ENCODE results near the gene GNG10. TPM values are rescaled to one million over a fixed set of nuclear protein-coding genes. Genes with fewer than 3 reads are reported as not detected.

Gene GNG10
- total RNA-seq, 1 experiment from 2014 or later: 31.0 TPM

DNA sequence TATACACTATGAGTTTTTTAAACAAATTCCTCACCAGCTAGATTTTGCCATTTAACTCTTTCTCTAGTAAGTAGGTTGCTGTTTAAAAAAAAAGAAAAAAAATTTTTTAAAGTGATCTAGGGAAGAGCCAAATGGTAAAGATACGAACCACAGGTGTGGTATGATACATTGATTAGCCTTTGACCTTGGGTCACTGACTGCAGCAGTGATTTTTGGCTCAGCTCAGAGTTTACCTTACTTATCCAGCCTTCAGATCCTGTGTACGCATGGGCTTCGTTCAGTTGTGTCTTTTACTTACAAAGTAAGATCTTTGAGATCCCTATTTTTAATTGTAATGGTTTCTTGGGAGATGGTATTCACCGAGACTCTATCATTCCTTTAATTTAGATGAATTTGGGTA lies 12.4 kb upstream of the GNG10 start:
- Histone ChIP-seq H2BK5ac (ENCODE audit: insufficient read length, low read length) (no peak overlapping the region), H3K79me2 (ENCODE audit: insufficient read depth, low read length) (no peaks in the 10 kb centered on the region), H4K5ac (ENCODE audit: insufficient read length, low read depth, low read length) (no peak overlapping the region), H2BK20ac (ENCODE audit: low read depth, low read length, poor library complexity, severe bottlenecking) (no peak overlapping the region), H3K27ac (ENCODE audit: insufficient read length, low read depth, low read length) (no peak overlapping the region), H3K18ac (ENCODE audit: insufficient read length, low read depth, low read length) (no peak overlapping the region), H3K79me1 (ENCODE audit: insufficient read depth, low read depth, low read length, poor library complexity, severe bottlenecking) (no peaks in the 10 kb centered on the region), H2BK15ac (ENCODE audit: low read depth, low read length) (no peak overlapping the region), H3K4ac (ENCODE audit: low read depth, low read length) (no peak overlapping the region), H3K14ac (ENCODE audit: insufficient read depth, low read length) (no peak overlapping the region), H2BK120ac (ENCODE audit: low read depth, low read length, poor library complexity, severe bottlenecking) (no peak overlapping the region), H3K4me2 (ENCODE audit: insufficient read depth, insufficient read length, low read length) (no peak overlapping the region), H3K23me2 (ENCODE audit: insufficient read length, low read depth, low read length, poor library complexity, severe bottlenecking) (no peaks in the 10 kb centered on the region), H2AFZ (ENCODE audit: low read length) (no peak overlapping the region), H3K27me3 (ENCODE audit: insufficient read depth, low read length) (no peaks in the 10 kb centered on the region), H3K23ac (ENCODE audit: insufficient read length, low read depth, low read length) (no peak overlapping the region), H3K56ac (ENCODE audit: insufficient read length, low read depth, low read length) (no peak overlapping the region), H4K91ac (ENCODE audit: insufficient read length, low read depth, low read length) (no peak overlapping the region), H4K20me1 (ENCODE audit: control insufficient read depth, insufficient read depth, insufficient read length) (no peaks in the 10 kb centered on the region), H3K4me1 (ENCODE audit: insufficient read depth, low read length) (no peaks in the 10 kb centered on the region), H2AK5ac (ENCODE audit: insufficient read length, low read length) (no peak overlapping the region), H4K8ac (replicated peaks; ENCODE audit: insufficient read length, low read depth, low read length) (no peak overlapping the region), H3K9me3 (ENCODE audit: control insufficient read depth, low read depth, low read length) (no peaks in the 10 kb centered on the region), H3T11ph (ENCODE audit: low read length) (no peak overlapping the region), H2BK12ac (ENCODE audit: insufficient read length, low read depth, low read length) (no peak overlapping the region), H3K9ac (ENCODE audit: extremely low read depth, insufficient read length, low read length) (no peak overlapping the region)
- no CpG with 5 or more reads among the region's 4 CpGs for WGBS (ENCODE audit: extremely low coverage, insufficient read length, low lambda C conversion rate)
- no peaks in the 10 kb centered on the region for H3K4me1 Mint-ChIP-seq
- no peak overlapping the region for H3K4me3 Mint-ChIP-seq
- H3K27ac Mint-ChIP-seq: no peak overlapping the region
- TF ChIP-seq, protein P1, sequence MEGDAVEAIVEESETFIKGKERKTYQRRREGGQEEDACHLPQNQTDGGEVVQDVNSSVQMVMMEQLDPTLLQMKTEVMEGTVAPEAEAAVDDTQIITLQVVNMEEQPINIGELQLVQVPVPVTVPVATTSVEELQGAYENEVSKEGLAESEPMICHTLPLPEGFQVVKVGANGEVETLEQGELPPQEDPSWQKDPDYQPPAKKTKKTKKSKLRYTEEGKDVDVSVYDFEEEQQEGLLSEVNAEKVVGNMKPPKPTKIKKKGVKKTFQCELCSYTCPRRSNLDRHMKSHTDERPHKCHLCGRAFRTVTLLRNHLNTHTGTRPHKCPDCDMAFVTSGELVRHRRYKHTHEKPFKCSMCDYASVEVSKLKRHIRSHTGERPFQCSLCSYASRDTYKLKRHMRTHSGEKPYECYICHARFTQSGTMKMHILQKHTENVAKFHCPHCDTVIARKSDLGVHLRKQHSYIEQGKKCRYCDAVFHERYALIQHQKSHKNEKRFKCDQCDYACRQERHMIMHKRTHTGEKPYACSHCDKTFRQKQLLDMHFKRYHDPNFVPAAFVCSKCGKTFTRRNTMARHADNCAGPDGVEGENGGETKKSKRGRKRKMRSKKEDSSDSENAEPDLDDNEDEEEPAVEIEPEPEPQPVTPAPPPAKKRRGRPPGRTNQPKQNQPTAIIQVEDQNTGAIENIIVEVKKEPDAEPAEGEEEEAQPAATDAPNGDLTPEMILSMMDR (conservative IDR thresholded peaks at IDR 0.05): no peak
- H3K36me3 Mint-ChIP-seq (ENCODE audit: insufficient read depth in 1 of 3, low read depth in 3 of 3): peaks cover 16 to 46% (median 43%) of the 10 kb centered on the region in 3 experiments; a peak in 6 of 7 replicates
- H3K27me3 Mint-ChIP-seq (ENCODE audit: low read depth): no peaks in the 10 kb centered on the region
- no peak for DNase-seq
- H3K9me3 Mint-ChIP-seq: no peaks in the 10 kb centered on the region
